GM21526 (cell line): Measurements from ENCODE around the gene STX12.
"Not testable (repeated sequence)": the region's sequence is repeated elsewhere in the genome, so short reads cannot be mapped to it uniquely, and the experiment has no call there.

Source experiments
- ATAC-seq: cut with Tn5 transposase; IDR thresholded peaks from one replicate; pipeline ENCODE4 v1.9.1; 2021; ENCODE audit warnings: moderate library complexity; ENCODE audit not compliant: unreplicated experiment, low FRiP score

Gene STX12

DNA sequence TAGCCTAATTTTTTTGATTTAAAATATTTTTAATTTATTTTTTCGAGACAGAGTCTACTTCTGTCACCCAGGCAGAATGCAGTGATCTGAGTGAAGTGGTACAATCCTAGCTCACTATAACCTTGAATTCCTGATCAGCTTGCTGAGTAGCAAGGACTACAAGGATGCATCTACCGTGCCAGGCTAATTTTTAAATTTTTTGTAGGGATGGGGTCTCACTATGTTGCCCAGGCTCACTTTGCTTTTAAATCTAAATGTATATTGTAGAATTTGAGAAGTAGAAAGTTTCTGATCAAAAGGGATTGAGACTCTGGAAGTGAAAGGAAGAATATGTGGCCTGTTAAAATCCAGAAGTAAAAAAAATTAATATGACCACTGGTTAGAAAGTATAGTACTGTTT, 1.6 kb downstream of the STX12 start:
- no peak for ATAC-seq

DNA sequence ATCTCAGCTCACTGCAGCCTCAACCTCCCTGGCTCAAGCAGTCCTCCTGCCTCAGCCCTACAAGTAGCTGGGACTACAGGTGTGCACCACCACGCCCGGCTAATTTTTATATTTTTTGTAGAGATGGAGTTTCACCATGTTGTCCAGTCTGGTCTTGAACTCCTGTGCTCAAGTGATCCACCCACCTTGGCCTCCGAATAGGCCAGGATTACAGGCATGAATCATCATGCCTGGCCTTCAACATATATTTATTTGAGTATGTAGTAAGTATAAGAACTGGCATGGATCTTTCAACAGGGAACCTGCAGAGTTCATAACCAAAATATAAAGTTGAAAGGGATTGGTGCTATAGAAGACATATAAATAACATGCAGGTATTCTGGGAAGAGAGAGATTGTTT, 2.3 kb downstream of the STX12 start:
- not testable (repeated sequence) for ATAC-seq

DNA sequence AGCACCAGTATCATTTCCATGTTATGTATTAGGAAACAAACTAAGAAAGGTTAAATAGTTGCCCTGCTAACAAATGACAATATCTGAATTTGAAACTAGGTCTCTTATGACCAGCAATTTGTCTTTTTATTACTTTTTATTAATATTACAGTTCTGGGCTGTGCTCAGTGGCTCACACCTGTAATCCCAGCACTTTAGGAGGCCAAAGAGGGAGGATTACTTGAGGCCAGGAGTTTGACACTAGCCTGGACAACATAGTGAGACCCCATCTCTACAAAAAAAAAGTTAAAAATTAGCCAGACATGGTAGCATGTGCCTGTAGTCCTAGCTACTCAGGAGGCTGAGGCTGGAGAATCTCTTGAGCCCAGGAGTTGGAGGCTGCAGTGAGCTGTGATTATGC, 3.3 kb downstream of the STX12 start:
- not testable (repeated sequence) for ATAC-seq

DNA sequence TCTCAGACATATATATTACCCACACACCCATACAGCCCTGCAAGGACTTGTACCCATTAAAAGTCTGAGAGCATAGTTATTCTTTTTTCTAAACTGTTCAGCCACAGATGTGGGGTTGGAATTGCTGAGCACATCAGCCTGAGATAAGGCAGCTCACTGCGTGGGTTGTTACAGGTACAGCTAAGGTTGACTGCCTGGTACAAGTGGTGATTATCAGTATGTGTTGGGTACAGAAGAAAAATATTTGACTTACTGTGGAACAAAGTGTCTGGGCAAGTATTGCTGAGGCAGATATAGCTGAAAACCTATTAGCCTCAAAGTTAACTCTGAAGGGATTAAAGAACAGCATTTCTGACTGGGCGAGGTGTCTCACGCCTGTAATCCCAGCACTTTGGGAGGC, 5.0 kb downstream of the STX12 start:
- ATAC-seq, result no peak

DNA sequence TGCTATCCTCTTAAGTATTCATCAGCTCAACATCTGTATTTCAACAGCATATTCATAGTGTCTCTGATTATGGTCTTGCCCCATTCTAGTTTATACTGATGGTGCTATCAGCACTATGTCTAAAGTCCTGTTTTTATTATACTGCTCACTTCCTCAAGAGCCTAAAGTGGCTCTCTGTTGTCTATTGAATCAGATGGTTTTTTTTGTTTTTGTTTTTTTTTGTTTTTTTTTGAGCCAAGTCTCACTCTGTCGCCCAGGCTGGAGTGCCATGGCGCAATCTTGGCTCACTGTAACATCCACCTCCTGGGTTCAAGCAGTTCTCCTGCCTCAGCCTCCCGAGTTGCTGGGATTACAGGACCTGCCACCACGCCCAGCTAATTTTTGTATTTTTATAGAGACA, 6.1 kb downstream of the STX12 start:
- no peak for ATAC-seq

DNA sequence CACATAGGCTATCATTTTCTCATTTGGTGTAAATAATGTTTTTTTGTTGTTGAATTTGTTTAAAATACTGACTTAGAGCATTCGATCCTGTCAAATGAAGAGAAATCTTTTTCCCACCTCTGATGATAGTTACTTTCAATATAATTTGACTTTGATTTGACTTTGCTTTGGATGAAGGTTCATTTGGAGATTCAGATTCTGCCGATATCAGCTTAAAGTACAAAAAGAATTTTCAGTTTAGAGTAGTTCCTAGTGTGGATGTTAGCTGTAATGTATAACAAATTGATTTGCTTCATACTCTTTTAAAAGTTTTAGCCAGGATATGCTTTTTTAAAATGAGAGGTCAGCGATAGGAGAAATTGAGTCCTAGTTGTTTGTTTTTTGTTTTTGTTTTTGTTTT, 9.9 kb downstream of the STX12 start:
- no peak for ATAC-seq

DNA sequence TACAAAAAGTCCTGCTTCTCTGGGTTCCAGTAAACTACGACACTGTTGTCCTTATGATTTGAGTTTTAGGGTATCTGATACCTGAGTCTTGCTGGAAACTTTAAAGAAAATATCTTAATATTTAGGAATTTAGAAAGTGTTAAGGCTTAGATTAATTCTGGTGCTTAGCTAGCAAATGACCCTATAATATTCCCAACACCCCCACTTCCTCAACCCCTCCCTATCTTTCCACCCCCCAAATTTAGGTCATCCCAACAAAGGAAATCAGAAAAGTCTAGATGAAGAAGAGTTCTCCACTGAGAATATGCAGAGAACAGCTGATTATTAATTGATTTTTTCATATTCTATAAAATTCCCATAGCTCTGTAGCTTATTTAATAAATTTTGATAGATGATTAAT, 11.7 kb downstream of the STX12 start:
- ATAC-seq, result no peak

DNA sequence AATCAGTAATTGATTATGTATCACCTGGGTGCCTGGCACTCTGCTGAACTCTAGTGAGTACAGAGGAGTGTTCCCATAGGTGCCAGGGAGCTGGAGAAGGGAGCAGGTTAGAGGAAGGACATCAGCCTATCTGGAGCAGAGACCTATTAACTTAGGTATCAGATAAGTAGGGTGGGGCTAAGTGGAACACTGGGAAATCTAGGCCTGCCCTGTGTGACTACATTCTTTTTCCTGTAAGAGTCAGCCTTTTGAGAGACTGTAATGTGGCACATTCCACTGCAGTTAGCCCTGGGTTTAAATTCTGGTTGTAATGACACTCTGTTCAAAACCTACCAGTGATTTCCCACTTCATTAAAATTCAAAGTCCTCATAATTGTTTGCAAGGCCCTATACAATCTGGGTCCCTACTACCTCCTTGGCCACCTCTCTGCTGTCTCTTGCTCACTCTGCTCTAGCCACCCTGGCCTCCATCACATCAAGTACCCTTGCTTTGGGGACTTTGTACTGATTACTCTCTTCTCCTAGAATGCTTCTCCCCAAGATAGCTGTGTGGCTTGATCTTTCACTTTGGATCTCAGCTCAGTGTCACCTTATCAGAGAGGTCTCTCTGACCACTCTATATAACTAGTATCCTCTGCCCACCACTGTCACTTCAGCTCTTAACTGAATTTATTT, 12.9 kb downstream of the STX12 start:
- ATAC-seq, result no peak

DNA sequence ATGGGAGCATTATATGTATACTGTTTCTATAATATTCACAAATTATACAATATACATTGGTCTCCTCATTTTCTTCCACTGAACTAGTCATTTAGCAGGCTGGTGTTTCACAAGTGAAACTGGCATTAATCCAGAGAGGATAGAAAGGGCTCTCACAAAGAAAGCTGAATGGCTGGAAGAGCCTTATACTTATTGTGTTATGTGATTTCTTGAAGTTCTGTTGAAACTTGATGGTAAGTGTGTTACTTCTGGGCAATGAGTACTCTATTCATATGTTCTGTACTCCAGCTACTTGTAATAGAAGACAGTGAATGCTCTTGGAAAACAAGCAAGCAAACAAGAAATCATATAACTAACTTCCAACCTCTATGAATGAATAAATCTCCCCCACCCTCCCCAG, 14.9 kb downstream of the STX12 start:
- no peak for ATAC-seq

DNA sequence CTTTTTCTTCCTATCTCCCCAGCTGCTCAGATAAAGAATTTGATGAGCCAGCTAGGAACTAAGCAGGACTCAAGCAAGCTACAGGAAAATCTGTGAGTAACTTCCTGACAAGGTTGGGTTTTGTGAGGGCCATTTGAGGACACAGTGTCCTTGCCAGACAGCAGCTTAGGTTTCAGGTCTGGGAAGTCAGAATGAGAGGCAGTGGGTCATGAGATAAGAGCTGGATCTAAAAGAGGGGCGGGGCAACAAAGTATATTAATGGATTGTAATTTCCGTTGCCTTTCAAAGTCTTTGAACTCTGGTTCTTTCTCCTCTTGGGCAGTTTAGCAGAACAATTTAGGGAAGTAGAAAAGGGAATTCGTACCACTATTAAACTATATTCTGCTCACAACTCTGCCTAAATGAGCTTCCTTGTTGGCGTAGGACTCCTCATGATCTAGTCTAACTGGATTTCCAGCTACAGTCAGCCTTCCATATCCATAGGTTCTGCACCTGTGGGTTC, 16.6 kb downstream of the STX12 start:
- no peak for ATAC-seq

DNA sequence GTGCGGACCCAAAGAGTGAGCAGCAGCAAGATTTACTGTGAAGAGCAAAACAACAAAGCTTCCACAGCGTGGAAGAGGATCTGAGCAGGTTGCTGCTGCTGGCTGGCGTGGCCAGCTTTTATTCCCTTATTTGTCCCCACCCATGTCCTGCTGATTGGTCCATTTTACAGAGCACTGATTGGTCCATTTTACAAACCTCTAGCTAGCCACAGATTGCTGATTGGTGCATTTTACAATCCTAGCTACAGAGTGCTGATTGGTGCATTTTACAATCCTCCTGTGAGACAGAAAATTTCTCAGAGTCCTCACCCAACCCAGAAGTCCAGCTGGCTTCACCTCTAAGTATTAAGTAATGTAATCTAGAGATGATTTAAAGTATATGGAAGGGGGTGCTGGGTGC, 17.3 kb downstream of the STX12 start:
- ATAC-seq, result not testable (repeated sequence)

DNA sequence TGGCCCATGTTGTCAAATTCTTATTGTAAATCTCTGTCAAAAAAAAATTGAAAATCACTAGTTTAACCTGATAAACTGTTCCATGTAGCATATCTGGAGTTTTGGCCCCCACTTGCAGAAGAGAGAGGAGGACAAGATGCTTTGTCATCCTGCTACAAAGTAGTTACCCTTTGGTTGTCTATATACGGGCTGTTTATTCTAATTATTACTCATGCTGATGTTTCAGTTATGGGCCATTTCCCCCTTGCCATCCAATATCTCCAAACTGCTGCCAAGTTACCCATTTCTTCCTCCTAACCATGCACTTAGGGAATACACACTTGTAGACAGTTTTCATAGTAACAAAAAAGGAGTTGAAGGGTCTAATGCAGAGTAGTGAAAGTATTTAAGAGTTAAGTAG, 22.6 kb downstream of the STX12 start:
- ATAC-seq, result no peak

DNA sequence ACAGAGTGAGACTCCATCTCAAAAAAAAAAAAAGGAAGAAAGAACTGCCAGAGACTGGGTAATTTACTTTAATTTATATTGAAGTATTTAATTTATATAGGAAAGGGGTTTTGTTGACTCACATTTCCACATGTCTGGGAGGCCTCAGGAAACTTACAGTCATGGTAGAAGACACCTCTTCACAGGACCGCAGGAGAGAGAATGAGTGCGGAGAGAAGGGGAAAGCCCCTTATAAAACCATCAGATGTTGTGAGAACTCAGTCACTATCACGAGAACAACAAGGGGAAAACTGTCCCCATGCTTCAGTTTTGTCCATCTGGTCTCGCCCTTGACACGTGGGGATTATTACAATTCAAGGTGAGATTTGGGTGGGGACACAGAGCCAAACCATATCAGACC, 31.8 kb downstream of the STX12 start:
- ATAC-seq, result no peak

DNA sequence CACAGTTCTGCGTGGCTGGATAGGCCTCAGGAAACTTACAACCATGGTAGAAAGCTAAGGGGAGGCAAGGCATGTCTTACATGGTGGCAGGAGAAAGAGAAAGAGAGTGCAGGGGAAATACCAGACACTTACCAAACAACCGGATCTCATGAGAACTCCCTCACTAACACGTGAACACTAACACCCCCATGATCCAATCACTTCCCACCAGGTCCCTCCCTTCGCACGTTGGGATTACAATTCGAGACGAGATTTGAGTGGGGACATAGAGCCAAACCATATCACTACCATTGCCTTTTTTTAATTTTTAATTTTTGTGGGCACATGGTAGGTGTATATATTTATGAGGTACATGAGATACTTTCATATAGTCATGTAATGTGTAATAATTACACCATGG, 33.7 kb downstream of the STX12 start:
- no peak for ATAC-seq

DNA sequence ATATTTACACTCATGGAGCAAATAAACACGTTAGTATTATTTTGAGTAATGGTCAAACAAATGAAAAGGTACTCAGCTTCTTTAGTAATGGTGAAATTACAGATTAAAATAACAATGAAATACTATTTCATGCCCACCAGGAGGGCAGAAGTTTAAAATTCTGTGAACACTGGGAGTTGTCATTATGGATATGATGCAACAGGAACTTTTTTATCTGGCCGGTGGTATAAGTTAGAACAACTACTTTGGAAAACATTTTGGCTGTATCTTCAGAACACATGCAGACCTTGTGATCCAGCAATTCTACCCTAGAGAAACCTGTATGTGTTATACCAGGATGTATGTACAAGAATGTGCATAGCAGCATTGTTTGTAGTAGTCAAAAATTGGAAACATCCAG, 34.4 kb downstream of the STX12 start:
- ATAC-seq, result no peak

DNA sequence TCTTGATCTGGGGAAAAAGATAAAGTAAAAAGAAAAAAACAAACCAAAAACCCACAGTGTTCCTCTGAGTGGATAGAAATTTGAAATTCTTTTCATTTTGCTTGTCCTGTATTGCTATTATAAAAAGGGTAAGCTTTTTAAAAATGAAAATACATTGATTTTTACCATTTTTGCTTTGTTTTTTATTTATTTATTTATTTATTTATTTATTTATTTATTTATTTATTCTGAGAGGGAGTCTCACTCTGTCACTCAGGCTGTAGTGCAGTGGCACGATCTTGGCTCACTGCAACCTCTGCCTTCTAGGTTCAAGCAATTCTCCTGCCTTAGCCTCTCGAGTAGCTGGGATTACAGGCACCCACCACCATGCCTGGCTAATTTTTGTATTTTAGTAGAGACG, 35.1 kb downstream of the STX12 start:
- ATAC-seq, result not testable (repeated sequence)

DNA sequence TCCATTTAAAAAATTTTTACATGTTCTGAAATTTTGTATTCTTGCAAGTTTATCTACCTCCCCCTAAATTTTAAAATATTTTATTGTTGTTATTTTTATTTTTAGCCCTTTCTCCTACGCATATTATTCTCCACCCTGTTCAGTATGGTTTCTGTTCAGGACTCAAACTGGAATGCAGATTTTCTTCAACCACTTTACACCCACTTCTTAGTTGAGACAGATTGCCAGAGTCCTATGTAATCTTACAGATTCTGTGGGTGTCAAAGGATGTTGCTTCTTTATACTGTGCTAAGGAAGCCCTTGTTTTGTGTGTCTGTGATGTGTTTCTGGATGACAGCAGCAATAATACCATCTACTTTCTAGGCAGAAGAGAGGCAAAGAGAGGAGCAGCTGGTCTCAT, 36.9 kb downstream of the STX12 start:
- ATAC-seq, result no peak

DNA sequence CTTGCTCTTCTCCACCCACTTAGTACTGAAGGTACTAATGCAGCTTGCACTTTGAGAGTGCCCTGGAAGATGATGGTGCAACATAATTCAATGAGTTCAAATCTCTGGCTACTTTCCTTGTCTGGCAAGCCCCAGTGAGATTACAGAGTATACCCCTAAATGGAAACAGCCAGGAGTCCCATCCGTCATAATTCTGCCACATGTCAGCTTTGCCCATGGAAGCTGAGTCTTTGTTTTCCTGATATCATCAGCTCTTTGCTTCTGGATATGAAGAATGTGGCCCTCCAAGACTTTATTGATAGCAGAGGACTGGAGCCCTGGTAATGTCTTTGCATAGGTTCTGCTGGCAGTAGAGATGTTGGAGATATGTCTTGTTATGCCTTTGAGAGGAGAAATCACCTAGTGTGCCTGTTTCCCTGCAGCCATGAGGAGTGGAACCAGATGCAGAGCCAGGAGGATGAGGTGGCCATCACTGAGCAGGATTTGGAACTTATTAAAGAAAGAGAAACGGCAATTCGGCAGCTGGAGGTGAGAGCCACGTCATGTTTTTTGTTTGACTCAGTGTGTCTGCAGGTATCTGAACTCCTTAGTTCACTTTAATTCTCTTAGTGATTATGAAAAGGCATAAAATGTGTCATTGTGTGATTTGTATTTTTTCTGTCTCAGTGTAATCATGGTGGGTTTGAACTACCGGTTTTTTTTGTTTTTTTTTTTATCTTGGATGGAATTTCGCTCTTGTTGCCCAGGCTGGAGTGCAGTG, 38.9 kb downstream of the STX12 start:
- no peak for ATAC-seq

DNA sequence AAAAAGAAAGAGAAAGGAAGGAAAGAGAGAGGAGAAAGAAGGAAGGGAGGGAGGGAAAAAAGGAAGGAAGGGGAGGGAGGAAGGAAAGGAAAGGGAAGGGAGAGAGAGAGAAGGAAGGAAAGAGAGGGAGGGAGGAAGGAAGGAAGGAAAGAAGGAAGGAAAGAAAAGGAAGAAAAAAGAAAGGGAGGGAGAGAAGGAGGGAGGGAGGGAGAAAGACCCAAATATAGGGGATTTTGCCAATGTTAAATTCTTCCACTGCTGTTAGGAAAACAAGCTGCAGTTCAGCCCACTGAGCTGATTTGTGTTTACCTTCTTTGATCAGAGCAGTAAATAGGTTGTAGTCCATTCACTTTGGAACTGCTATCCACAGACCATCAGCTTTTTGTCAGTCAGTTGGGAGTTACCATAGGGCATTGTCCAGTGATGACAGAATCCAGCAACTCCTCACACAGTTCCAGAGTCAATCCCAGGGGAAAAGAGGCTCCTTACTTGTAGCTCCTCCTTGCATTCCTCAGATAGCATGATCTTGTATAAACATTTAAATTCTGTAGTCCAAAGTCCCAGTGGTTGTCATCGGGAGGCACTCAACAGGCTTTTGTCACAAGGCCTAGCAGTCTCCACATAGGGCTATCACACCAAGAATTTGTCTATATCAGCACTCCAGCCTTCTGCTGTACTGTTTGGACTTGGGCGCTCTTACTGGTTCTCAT, 44.1 kb downstream of the STX12 start:
- ATAC-seq, result no peak

DNA sequence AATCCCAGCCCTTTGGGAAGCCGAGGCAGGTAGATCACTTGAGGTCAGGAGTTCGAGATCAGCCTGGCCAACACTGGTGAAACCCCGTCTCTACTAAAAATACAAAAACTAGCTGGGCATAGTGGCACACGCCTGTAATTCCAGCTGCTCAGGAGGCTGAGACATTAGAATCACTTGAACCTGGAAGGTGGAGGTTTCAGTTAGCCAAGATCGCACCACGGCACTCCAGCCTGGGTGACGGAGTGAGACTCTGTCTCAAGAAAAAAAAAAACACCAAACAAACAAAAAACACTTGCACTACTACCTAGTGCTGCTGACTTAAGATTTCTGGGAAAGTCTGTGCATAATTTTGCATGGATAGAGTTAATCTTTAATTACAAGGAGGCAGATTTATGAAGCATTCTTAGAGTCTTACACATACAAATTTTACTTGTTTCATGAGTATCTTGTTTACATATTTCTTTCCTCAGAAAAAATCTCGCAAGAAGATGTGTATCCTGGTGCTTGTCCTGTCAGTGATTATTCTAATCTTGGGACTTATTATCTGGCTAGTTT, 48.8 kb downstream of the STX12 start:
- ATAC-seq, result no peak

DNA sequence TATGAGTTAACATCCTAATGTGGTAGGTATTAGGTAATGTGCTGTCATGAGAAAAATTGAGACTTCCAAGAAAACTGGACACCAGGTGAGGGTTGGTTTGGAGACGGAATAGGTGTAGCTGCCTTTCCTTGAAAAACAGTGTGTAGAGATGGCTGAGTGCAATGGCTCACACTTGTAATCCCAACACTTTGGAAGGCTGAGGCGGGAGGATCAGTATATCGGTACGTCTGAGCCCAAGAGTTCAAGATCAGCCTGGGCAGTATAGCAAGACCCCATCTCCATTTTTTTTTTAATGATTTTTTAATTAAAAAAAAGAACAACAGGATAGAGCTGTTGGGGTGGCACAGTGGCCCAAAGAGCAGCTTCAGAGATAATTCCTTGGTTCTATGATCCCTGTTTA, 50.8 kb downstream of the STX12 start:
- ATAC-seq, result no peak
